OCI-LY7 (cell line): ENCODE measurements around the gene SCLY. TPM values are rescaled to one million over a fixed set of nuclear protein-coding genes. Genes with fewer than 3 reads are reported as not detected.
"Not testable (repeated sequence)": the region's sequence is repeated elsewhere in the genome, so short reads cannot be mapped to it uniquely, and the experiment has no call there.

Experiments
- BruUV-seq: library from RNA; stranded (reverse); fragments of 400-500 nt; replicated peaks from 2 replicates; lab custom pipeline; 2021; lab: Mats Ljungman, UMichigan
- CTCF ChIA-PET: fragments of 300-600 bp; sonication (Branson Sonifier 250); formaldehyde crosslinking; loops from one replicate; lab custom pipeline; 2022; ENCODE audit warnings: antibody characterized with exemption; ENCODE audit not compliant: unreplicated experiment; lab: Charles Lee
- POLR2A ChIA-PET: fragments of 300-600 bp; sonication (Branson Sonifier 250); formaldehyde crosslinking; loops from one replicate; lab custom pipeline; 2022; ENCODE audit warnings: antibody characterized with exemption; lab: Charles Lee
- DNase-seq: peaks from one replicate; pipeline ENCODE4 v3.0.0-alpha.2; 2015; ENCODE audit warnings: low spot score
- H2AFZ ChIP-seq: fragments of 200-600 bp; sonication (generic), shearing (Covaris generic); 2 replicates; pipeline ENCODE4 v1.6.1; 2014; ENCODE audit warnings: mild to moderate bottlenecking, antibody characterized with exemption, low read length, moderate library complexity
- H3K27ac ChIP-seq: fragments of 200-600 bp; sonication (generic); 2 replicates; pipeline ENCODE4 v1.5.1; 2014; ENCODE audit warnings: mixed run types, low read depth, mild to moderate bottlenecking, moderate library complexity, low read length, inconsistent platforms; ENCODE audit not compliant: poor library complexity, severe bottlenecking
- H3K36me3 ChIP-seq: fragments of 200-600 bp; sonication (generic); 2 replicates; pipeline ENCODE4 v1.6.1; 2014; ENCODE audit warnings: mild to moderate bottlenecking, antibody characterized with exemption, low read length, moderate library complexity, mixed read lengths; ENCODE audit not compliant: insufficient read depth
- H3K4me1 ChIP-seq: fragments of 200-600 bp; sonication (generic); 2 replicates; pipeline ENCODE4 v1.5.1; 2014; ENCODE audit warnings: mild to moderate bottlenecking, low read length; ENCODE audit not compliant: insufficient read depth, poor library complexity, severe bottlenecking
- H3K4me2 ChIP-seq: fragments of 200-600 bp; sonication (generic); 2 replicates; pipeline ENCODE4 v1.6.1; 2014; ENCODE audit warnings: mild to moderate bottlenecking, low read length
- H3K4me3 ChIP-seq: fragments of 200-600 bp; sonication (generic); 2 replicates; pipeline ENCODE4 v1.5.1; 2014; ENCODE audit warnings: mild to moderate bottlenecking, low read depth, low read length; ENCODE audit not compliant: poor library complexity, severe bottlenecking
- H3K79me2 ChIP-seq: fragments of 200-600 bp; sonication (generic); 2 replicates; pipeline ENCODE4 v1.6.1; 2016; ENCODE audit warnings: low read depth, mild to moderate bottlenecking, low read length, moderate library complexity, mixed read lengths; ENCODE audit not compliant: insufficient read depth
- H3K9me2 ChIP-seq: fragments of 200-600 bp; sonication (generic); 2 replicates; pipeline ENCODE4 v1.6.1; 2016; ENCODE audit warnings: mild to moderate bottlenecking, low read length, mixed read lengths; ENCODE audit not compliant: insufficient read depth
- H3K9me3 ChIP-seq: fragments of 200-600 bp; sonication (generic); 2 replicates; pipeline ENCODE4 v1.6.1; 2014; ENCODE audit warnings: mild to moderate bottlenecking, mixed run types, low read length, mixed read lengths
- H4K20me1 ChIP-seq: fragments of 200-600 bp; sonication (generic); 2 replicates; pipeline ENCODE4 v1.6.1; 2014; ENCODE audit warnings: mild to moderate bottlenecking, antibody characterized with exemption, low read length, moderate library complexity, mixed read lengths; ENCODE audit not compliant: insufficient read depth
- EZH2phosphoT487 ChIP-seq: fragments of 200-600 bp; sonication (generic); IDR thresholded peaks from 2 replicates; pipeline ENCODE4 v1.6.1; 2018; ENCODE audit warnings: low read depth, borderline replicate concordance, mild to moderate bottlenecking, mixed run types, antibody characterized with exemption, low read length, moderate library complexity, mixed read lengths
- intact Hi-C: fragments of 100-400 bp; cut with micrococcal nuclease; formaldehyde crosslinking; loops from one replicate; pipeline ENCODE4 v1.10.0; 2022; ENCODE audit not compliant: unreplicated experiment
- total RNA-seq, 2 experiments: library from RNA; depleted of rRNA in 1 of 2; stranded (reverse); fragments of >200 nt in 1 of 2; shearing (Covaris generic) in 1 of 2; gene quantifications; 2 replicates each; pipeline ENCODE4 v1.2.3, GENCODE V29; 2014 to 2022
- TF ChIP-seq, protein P1 (sequence below): fragments of 200-600 bp; sonication (generic); conservative IDR thresholded peaks from 2 replicates; pipeline ENCODE4 v1.5.1; 2014; ENCODE audit warnings: mild to moderate bottlenecking, antibody characterized with exemption, low read length, moderate library complexity, mixed read lengths

SCLY gene
- total RNA-seq, 2 experiments from 2014 or later, result 29.9 to 41.7 TPM

- H3K4me2 ChIP-seq, result no peak overlapping the region
- POLR2A ChIA-PET, result no interaction called here
- no peaks in the 10 kb centered on the region for H3K9me2 ChIP-seq
- no peak for DNase-seq
- no peak overlapping the region for H3K4me3 ChIP-seq
- H3K79me2 ChIP-seq, result no peaks in the 10 kb centered on the region
- CTCF ChIA-PET, result no interaction called here
- intact Hi-C loops, result no loop called here
- H3K9me3 ChIP-seq, result no peaks in the 10 kb centered on the region
- peaks cover 13% of the 10 kb centered on the region for H3K4me1 ChIP-seq
- TF ChIP-seq, protein P1, sequence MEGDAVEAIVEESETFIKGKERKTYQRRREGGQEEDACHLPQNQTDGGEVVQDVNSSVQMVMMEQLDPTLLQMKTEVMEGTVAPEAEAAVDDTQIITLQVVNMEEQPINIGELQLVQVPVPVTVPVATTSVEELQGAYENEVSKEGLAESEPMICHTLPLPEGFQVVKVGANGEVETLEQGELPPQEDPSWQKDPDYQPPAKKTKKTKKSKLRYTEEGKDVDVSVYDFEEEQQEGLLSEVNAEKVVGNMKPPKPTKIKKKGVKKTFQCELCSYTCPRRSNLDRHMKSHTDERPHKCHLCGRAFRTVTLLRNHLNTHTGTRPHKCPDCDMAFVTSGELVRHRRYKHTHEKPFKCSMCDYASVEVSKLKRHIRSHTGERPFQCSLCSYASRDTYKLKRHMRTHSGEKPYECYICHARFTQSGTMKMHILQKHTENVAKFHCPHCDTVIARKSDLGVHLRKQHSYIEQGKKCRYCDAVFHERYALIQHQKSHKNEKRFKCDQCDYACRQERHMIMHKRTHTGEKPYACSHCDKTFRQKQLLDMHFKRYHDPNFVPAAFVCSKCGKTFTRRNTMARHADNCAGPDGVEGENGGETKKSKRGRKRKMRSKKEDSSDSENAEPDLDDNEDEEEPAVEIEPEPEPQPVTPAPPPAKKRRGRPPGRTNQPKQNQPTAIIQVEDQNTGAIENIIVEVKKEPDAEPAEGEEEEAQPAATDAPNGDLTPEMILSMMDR, result no peak
- no peak for TF ChIP-seq EZH2phosphoT487
- BruUV-seq, result no TSS peak
- H2AFZ ChIP-seq, result no peak overlapping the region
- no peaks in the 10 kb centered on the region for H4K20me1 ChIP-seq
- no peaks in the 10 kb centered on the region; the same call in 1 of the 2 replicates for H3K36me3 ChIP-seq
- no peak overlapping the region for H3K27ac ChIP-seq
Observed at GRCh38 chr2:238113611-238114010, 52.8 kb downstream of the SCLY start.

- DNase-seq, result no peak
- no peaks in the 10 kb centered on the region; the same call in 1 of the 2 replicates for H3K36me3 ChIP-seq
- CTCF ChIA-PET, result no interaction called here
- intact Hi-C loops, result no loop called here
- H3K9me2 ChIP-seq, result no peaks in the 10 kb centered on the region
- no peaks in the 10 kb centered on the region for H4K20me1 ChIP-seq
- no peak overlapping the region for H2AFZ ChIP-seq
- no peak overlapping the region for H3K4me2 ChIP-seq
- no TSS peak for BruUV-seq
- H3K27ac ChIP-seq, result no peak overlapping the region
- no peak overlapping the region for H3K4me3 ChIP-seq
- H3K79me2 ChIP-seq, result no peaks in the 10 kb centered on the region
- POLR2A ChIA-PET, result no interaction called here
- H3K9me3 ChIP-seq, result no peaks in the 10 kb centered on the region
- TF ChIP-seq, protein P1, result no peak
- TF ChIP-seq EZH2phosphoT487, result no peak
- peaks cover 6% of the 10 kb centered on the region for H3K4me1 ChIP-seq
Observed at GRCh38 chr2:238114331-238114841, 53.6 kb downstream of the SCLY start.

GRCh38 chr2:238114851-238115660, 54.3 kb downstream of the SCLY start:
- CTCF ChIA-PET, result no interaction called here
- no peaks in the 10 kb centered on the region for H3K9me3 ChIP-seq

GRCh38 chr2:238115709-238116108, 54.9 kb downstream of the SCLY start:
- BruUV-seq, H4K20me1 ChIP-seq, H2AFZ ChIP-seq, H3K4me1 ChIP-seq, H3K27ac ChIP-seq, H3K4me3 ChIP-seq, H3K36me3 ChIP-seq, H3K4me2 ChIP-seq, CTCF ChIA-PET, POLR2A ChIA-PET, H3K9me3 ChIP-seq, intact Hi-C loops, H3K9me2 ChIP-seq, H3K79me2 ChIP-seq, DNase-seq: not testable (repeated sequence)

More at GRCh38 chr2:238114851-238115660, 54.3 kb downstream of the SCLY start:
- intact Hi-C loops, result no loop called here
- Histone ChIP-seq H3K36me3 (no peaks in the 10 kb centered on the region; the same call in 1 of the 2 replicates), H4K20me1 (no peaks in the 10 kb centered on the region), H2AFZ (no peak overlapping the region), H3K4me2 (no peak overlapping the region), H3K4me1 (peaks cover 8% of the 10 kb centered on the region), H3K9me2 (no peaks in the 10 kb centered on the region), H3K4me3 (no peak overlapping the region), H3K27ac (no peak overlapping the region), H3K79me2 (no peaks in the 10 kb centered on the region)
- no TSS peak for BruUV-seq
- POLR2A ChIA-PET, result no interaction called here
- DNase-seq, result no peak
- no peak for TF ChIP-seq EZH2phosphoT487
- TF ChIP-seq, protein P1, result no peak
